K562 (cell line): ENCODE results near the gene PDE11A. TPM values are rescaled to one million over a fixed set of nuclear protein-coding genes. Genes with fewer than 3 reads are reported as not detected.

ENCODE experiments used
- ATAC-seq: fragments of 200-7000 bp; cut with Tn5 transposase; 3 replicates; pipeline ENCODE4 v1.9.1; 2020; ENCODE audit warnings: moderate library complexity
- BruUV-seq: library from RNA; stranded (reverse); fragments of 400-500 nt; replicated peaks from 2 replicates; lab custom pipeline; 2021; lab: Mats Ljungman, UMichigan
- CTCF ChIA-PET: fragments of 300-600 bp; formaldehyde crosslinking; extraction: SDS; loops from one replicate; lab custom pipeline; 2021; ENCODE audit warnings: low intra/inter-chr PET ratio; lab: Yijun Ruan, JAX
- POLR2A ChIA-PET: fragments of 300-600, 350-650 bp; sonication (Branson Sonifier 250); formaldehyde crosslinking; extraction: SDS; loops from one replicate; lab custom pipeline; 2021; ENCODE audit warnings: antibody characterized with exemption, inconsistent platforms; lab: Yijun Ruan, JAX
- DNase-seq, 4 experiments: peaks; one replicate each; pipeline versions ENCODE4 v3.0.0 to v3.0.0-alpha.2; 2011 to 2018; ENCODE audit warnings: low spot score in 3 of 4, mixed read lengths in 3 of 4; ENCODE audit errors: extremely low read depth in 1 of 4
- FAIRE-seq: peaks from 2 replicates; lab custom pipeline; 2011; peaks lifted over from hg19 to GRCh38; lab: Jason Lieb, UNC
- H2AFZ ChIP-seq: 2 replicates; pipeline ENCODE4 v1.6.0; 2011; ENCODE audit warnings: low read depth, low read length, control low read depth, inconsistent platforms
- H3K27ac ChIP-seq: fragments of 200-600 bp; 3 replicates; pipeline ENCODE4 v1.8.0; 2011; ENCODE audit warnings: low read depth, mild to moderate bottlenecking, control low read depth, inconsistent platforms, low read length, moderate library complexity, mixed read lengths; ENCODE audit errors: extremely low read depth
- H3K27me3 ChIP-seq, 2 experiments: fragments of 300-600 bp in 1 of 2; 2 replicates in 1 of 2; 3 replicates in 1 of 2; pipeline versions ENCODE4 v1.6.0 to v1.8.0; 2011; ENCODE audit warnings: inconsistent platforms in 2 of 2, low read length in 2 of 2, mild to moderate bottlenecking in 1 of 2, mixed read lengths in 1 of 2, moderate library complexity in 1 of 2; ENCODE audit not compliant: control insufficient read depth in 2 of 2, insufficient read depth in 2 of 2
- H3K36me3 ChIP-seq: fragments of 300-600 bp; 3 replicates; pipeline ENCODE4 v1.8.0; 2011; ENCODE audit warnings: mild to moderate bottlenecking, low read length, inconsistent platforms; ENCODE audit not compliant: control insufficient read depth, insufficient read depth
- H3K4me1 ChIP-seq, 2 experiments: fragments of 200-600 bp in 1 of 2; replicated peaks in 1 of 2; 2 replicates in 1 of 2; 3 replicates in 1 of 2; pipeline versions ENCODE4 v1.5.1 to v1.8.0; 2011; ENCODE audit warnings: inconsistent platforms in 2 of 2, low read length in 2 of 2, mild to moderate bottlenecking in 1 of 2, mixed read lengths in 1 of 2, moderate library complexity in 1 of 2; ENCODE audit not compliant: control insufficient read depth in 2 of 2, insufficient read depth in 2 of 2
- H3K4me2 ChIP-seq: 2 replicates; pipeline ENCODE4 v1.6.1; 2011; ENCODE audit warnings: low read length, control low read depth, inconsistent platforms, mixed read lengths; ENCODE audit not compliant: insufficient read depth
- H3K4me3 ChIP-seq: fragments of 200-600 bp; sonication (generic), shearing (Covaris generic); 2 replicates; pipeline ENCODE4 v1.5.1; 2016; ENCODE audit warnings: control low read depth, inconsistent platforms
- H3K79me2 ChIP-seq: fragments of 200-600 bp; 3 replicates; pipeline ENCODE4 v1.8.0; 2011; ENCODE audit warnings: low read length, inconsistent platforms; ENCODE audit not compliant: control insufficient read depth, insufficient read depth
- H3K9ac ChIP-seq, 2 experiments: 2 replicates each; pipeline versions ENCODE4 v1.6.0 to v1.6.1; 2011; ENCODE audit warnings: low read depth in 2 of 2, low read length in 2 of 2, control low read depth in 1 of 2, inconsistent platforms in 1 of 2, mild to moderate bottlenecking in 1 of 2, mixed read lengths in 1 of 2; ENCODE audit not compliant: insufficient read depth in 1 of 2
- H3K9me1 ChIP-seq: one replicate; pipeline ENCODE4 v1.6.0; 2011; ENCODE audit warnings: inconsistent platforms, mild to moderate bottlenecking, low read length, moderate library complexity; ENCODE audit not compliant: control insufficient read depth, insufficient read depth
- H3K9me3 ChIP-seq: replicated peaks from 2 replicates; pipeline ENCODE4 v1.5.1; 2011; ENCODE audit warnings: low read depth, low read length, inconsistent platforms; ENCODE audit not compliant: control insufficient read depth, insufficient read depth
- H4K20me1 ChIP-seq: replicated peaks from 2 replicates; pipeline ENCODE4 v1.6.1; 2011; ENCODE audit warnings: low read length, inconsistent platforms, mixed read lengths; ENCODE audit not compliant: control insufficient read depth, insufficient read depth
- E2F3 ChIP-seq: fragments of 250-450 bp; sonication (Bioruptor Pico); IDR thresholded peaks from 2 replicates; pipeline ENCODE4 v1.4.0; 2020; ENCODE audit warnings: mild to moderate bottlenecking
- FOXA3 ChIP-seq, 2 experiments: fragments of 450-650 bp in 1 of 2; sonication (generic) in 1 of 2; formaldehyde crosslinking; IDR thresholded peaks in 1 of 2; conservative IDR thresholded peaks in 1 of 2; 2 replicates each; pipeline versions ENCODE4 v1.4.0 to v1.8.0; 2020 to 2022; ENCODE audit warnings: mild to moderate bottlenecking in 2 of 2, missing genetic modification reagents in 1 of 2
- KAT7 ChIP-seq: sonication (generic); formaldehyde crosslinking; IDR thresholded peaks from 2 replicates; pipeline ENCODE4 v1.8.0; 2022; ENCODE audit warnings: missing genetic modification reagents, mild to moderate bottlenecking, borderline replicate concordance
- L3MBTL2 ChIP-seq: fragments of 450-650 bp; IDR thresholded peaks from 2 replicates; pipeline ENCODE4 v1.6.1; 2016; ENCODE audit warnings: mild to moderate bottlenecking, moderate library complexity
- LCOR ChIP-seq: sonication (generic); formaldehyde crosslinking; IDR thresholded peaks from 2 replicates; pipeline ENCODE4 v1.8.0; 2022; ENCODE audit warnings: mild to moderate bottlenecking, missing genetic modification reagents
- NFE2 ChIP-seq: IDR thresholded peaks from 2 replicates; pipeline ENCODE4 v1.6.1; 2014; ENCODE audit warnings: antibody characterized with exemption, low read depth
- U2AF1 ChIP-seq: fragments of 200-400 bp; formaldehyde crosslinking; optimal IDR thresholded peaks from 2 replicates; pipeline ENCODE3; 2017; ENCODE audit warnings: mild to moderate bottlenecking, low read depth, low read length, moderate library complexity
- ZNF316 ChIP-seq: fragments of 450-650 bp; IDR thresholded peaks from 2 replicates; pipeline ENCODE4 v1.6.1; 2016
- WGBS: fragments of 100-300 bp; shearing (Covaris generic); methylation state at CpG from one replicate; pipeline ENCODE4 v1.1.6; 2016; ENCODE audit warnings: low coverage, mixed read lengths; ENCODE audit not compliant: insufficient coverage; ENCODE audit errors: missing lambda C conversion rate; 5-methylcytosine and 5-hydroxymethylcytosine counted together
- in situ Hi-C: fragments of 300-500 bp; cut with MboI; formaldehyde crosslinking; loops from 4 replicates; pipeline ENCODE4 v1.15.0; 2018; ENCODE audit warnings: inconsistent platforms, mixed read lengths
- intact Hi-C: fragments of 100-400 bp; cut with micrococcal nuclease; formaldehyde crosslinking; loops from 2 replicates; pipeline ENCODE4 v1.14.2; 2022
- polyA plus RNA-seq, 8 experiments: library from polyadenylated mRNA; depleted of rRNA in 4 of 8; stranded (reverse) in 5 of 8; unstranded in 3 of 8; fragments of >200 nt; fragmentation: Nextera tagmentation in 2 of 8; fragmentation: Illumina TruSeq in 1 of 8; extraction: Ambion mirVana in 2 of 8; extraction: Trizol in 1 of 8; gene quantifications; 2 replicates each; pipeline versions ENCODE4 v1.2.1 to v1.2.3, GENCODE V29; 2011 to 2014; ENCODE audit warnings: inconsistent platforms in 1 of 8, missing spikeins in 1 of 8
- total RNA-seq, 7 experiments: library from RNA; depleted of rRNA in 6 of 7; stranded (reverse); fragments of >200 nt in 6 of 7; fragmentation: Illumina TruSeq in 2 of 7; extraction: Trizol in 2 of 7; gene quantifications; 2 replicates each; pipeline versions ENCODE4 v1.2.1 to v1.2.3, GENCODE V29; 2011 to 2021; ENCODE audit warnings: low replicate concordance in 1 of 7
- TF ChIP-seq, protein P1 (sequence below): fragments of 450-650 bp; IDR thresholded peaks from 2 replicates; pipeline ENCODE4 v1.6.1; 2016; ENCODE audit warnings: missing biosample characterization, missing genetic modification characterization
- TF ChIP-seq, protein P2 (sequence below): fragments of 200-600 bp; sonication (generic); IDR thresholded peaks from one replicate; pipeline ENCODE4 v1.6.1; 2012; ENCODE audit warnings: mild to moderate bottlenecking, low read depth, low read length, inconsistent platforms

PDE11A gene
- total and polyA plus RNA-seq, 9 of the 15 experiments (the other 6 are each of a cell fraction or from before 2014, with no cell fraction given): 3.2 to 22.1 (median 5.7) TPM

DNA sequence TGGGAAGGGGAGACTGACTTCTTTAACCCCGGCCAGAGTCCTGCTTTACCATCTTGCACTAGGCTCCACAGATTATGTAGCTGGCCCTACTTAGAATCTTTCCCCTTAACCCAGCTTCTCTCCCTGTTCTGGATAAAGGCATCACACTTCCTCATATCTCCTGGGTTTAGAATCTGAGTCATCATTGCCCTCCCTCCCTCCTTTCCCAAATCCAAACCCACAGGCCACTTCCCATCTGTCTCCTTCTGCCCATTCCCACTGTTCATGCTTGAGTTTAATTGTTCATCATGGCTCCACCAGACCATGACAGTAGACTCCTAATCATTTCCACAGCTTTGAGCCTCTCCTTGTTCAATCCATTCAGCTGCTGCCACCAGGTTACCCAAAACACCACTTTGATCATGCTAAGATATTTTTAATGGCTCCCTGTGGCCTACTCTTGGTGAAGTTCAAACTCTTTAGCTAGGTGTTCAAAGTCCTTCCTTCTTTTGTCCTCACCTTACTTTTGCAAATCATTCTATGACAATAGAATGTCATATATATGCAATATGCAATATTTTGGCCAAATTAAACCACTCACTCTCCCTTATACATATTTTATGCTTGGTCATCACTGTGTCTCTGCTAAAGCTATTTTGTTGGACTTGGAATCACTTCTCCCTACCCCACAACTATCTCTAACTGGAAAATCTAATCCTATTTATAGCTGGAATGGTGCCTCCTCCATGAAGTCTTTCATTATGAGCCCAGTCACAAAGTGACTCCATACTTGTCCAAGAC lies 5.5 kb downstream of the PDE11A start:
- ChIA-PET CTCF (no interaction called here), POLR2A (interaction anchor here (0.6 kb wide), 1 partner anchor 356 kb away, joined by 3 read pairs; no protein-coding TSS in a partner anchor)
- H3K4me2 ChIP-seq: no peak overlapping the region
- no peaks in the 10 kb centered on the region for H3K27me3 ChIP-seq
- H3K9ac ChIP-seq: no peak overlapping the region
- H3K9me1 ChIP-seq: no peaks in the 10 kb centered on the region
- H3K4me3 ChIP-seq: no peak overlapping the region
- no peak overlapping the region for H3K27ac ChIP-seq
- intact Hi-C loops (no loop called here), in situ Hi-C loops (no loop called here)
- DNase-seq (no peak), FAIRE-seq (no peak), ATAC-seq (no peak; the same call in 2 of the 3 replicates)
- H3K4me1 ChIP-seq: peaks cover 10 to 27% of the 10 kb centered on the region in 2 experiments
- H2AFZ ChIP-seq: peak overlapping the region; percentile 36; the same call in 1 of the 2 replicates
- no peaks in the 10 kb centered on the region for H3K36me3 ChIP-seq
- WGBS: 44% methylated on average over 1 of the region's 1 CpG
- no TSS peak for BruUV-seq
- 0 out of 3 replicates have a peak, but pooled peaks cover 3% of the 10 kb centered on the region for H3K79me2 ChIP-seq
- H3K9me3 ChIP-seq: no peaks in the 10 kb centered on the region
- no peaks in the 10 kb centered on the region for H4K20me1 ChIP-seq
- TF ChIP-seq, protein P1, sequence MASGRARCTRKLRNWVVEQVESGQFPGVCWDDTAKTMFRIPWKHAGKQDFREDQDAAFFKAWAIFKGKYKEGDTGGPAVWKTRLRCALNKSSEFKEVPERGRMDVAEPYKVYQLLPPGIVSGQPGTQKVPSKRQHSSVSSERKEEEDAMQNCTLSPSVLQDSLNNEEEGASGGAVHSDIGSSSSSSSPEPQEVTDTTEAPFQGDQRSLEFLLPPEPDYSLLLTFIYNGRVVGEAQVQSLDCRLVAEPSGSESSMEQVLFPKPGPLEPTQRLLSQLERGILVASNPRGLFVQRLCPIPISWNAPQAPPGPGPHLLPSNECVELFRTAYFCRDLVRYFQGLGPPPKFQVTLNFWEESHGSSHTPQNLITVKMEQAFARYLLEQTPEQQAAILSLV (tag): no peak
- TF ChIP-seq U2AF1 (no peak), NFE2 (peak; percentile 26; the same call in 1 of the 2 replicates), LCOR (no peak), L3MBTL2 (no peak), ZNF316 (peak; percentile 62), FOXA3 (CRISPR knock-in tag; conservative IDR thresholded peaks at IDR 0.05 in 1 of 2, IDR thresholded peaks at IDR 0.05 in 1 of 2) (no peak), KAT7 (CRISPR knock-in tag) (no peak), E2F3 (CRISPR knock-in tag) (no peak)
- TF ChIP-seq, protein P2, sequence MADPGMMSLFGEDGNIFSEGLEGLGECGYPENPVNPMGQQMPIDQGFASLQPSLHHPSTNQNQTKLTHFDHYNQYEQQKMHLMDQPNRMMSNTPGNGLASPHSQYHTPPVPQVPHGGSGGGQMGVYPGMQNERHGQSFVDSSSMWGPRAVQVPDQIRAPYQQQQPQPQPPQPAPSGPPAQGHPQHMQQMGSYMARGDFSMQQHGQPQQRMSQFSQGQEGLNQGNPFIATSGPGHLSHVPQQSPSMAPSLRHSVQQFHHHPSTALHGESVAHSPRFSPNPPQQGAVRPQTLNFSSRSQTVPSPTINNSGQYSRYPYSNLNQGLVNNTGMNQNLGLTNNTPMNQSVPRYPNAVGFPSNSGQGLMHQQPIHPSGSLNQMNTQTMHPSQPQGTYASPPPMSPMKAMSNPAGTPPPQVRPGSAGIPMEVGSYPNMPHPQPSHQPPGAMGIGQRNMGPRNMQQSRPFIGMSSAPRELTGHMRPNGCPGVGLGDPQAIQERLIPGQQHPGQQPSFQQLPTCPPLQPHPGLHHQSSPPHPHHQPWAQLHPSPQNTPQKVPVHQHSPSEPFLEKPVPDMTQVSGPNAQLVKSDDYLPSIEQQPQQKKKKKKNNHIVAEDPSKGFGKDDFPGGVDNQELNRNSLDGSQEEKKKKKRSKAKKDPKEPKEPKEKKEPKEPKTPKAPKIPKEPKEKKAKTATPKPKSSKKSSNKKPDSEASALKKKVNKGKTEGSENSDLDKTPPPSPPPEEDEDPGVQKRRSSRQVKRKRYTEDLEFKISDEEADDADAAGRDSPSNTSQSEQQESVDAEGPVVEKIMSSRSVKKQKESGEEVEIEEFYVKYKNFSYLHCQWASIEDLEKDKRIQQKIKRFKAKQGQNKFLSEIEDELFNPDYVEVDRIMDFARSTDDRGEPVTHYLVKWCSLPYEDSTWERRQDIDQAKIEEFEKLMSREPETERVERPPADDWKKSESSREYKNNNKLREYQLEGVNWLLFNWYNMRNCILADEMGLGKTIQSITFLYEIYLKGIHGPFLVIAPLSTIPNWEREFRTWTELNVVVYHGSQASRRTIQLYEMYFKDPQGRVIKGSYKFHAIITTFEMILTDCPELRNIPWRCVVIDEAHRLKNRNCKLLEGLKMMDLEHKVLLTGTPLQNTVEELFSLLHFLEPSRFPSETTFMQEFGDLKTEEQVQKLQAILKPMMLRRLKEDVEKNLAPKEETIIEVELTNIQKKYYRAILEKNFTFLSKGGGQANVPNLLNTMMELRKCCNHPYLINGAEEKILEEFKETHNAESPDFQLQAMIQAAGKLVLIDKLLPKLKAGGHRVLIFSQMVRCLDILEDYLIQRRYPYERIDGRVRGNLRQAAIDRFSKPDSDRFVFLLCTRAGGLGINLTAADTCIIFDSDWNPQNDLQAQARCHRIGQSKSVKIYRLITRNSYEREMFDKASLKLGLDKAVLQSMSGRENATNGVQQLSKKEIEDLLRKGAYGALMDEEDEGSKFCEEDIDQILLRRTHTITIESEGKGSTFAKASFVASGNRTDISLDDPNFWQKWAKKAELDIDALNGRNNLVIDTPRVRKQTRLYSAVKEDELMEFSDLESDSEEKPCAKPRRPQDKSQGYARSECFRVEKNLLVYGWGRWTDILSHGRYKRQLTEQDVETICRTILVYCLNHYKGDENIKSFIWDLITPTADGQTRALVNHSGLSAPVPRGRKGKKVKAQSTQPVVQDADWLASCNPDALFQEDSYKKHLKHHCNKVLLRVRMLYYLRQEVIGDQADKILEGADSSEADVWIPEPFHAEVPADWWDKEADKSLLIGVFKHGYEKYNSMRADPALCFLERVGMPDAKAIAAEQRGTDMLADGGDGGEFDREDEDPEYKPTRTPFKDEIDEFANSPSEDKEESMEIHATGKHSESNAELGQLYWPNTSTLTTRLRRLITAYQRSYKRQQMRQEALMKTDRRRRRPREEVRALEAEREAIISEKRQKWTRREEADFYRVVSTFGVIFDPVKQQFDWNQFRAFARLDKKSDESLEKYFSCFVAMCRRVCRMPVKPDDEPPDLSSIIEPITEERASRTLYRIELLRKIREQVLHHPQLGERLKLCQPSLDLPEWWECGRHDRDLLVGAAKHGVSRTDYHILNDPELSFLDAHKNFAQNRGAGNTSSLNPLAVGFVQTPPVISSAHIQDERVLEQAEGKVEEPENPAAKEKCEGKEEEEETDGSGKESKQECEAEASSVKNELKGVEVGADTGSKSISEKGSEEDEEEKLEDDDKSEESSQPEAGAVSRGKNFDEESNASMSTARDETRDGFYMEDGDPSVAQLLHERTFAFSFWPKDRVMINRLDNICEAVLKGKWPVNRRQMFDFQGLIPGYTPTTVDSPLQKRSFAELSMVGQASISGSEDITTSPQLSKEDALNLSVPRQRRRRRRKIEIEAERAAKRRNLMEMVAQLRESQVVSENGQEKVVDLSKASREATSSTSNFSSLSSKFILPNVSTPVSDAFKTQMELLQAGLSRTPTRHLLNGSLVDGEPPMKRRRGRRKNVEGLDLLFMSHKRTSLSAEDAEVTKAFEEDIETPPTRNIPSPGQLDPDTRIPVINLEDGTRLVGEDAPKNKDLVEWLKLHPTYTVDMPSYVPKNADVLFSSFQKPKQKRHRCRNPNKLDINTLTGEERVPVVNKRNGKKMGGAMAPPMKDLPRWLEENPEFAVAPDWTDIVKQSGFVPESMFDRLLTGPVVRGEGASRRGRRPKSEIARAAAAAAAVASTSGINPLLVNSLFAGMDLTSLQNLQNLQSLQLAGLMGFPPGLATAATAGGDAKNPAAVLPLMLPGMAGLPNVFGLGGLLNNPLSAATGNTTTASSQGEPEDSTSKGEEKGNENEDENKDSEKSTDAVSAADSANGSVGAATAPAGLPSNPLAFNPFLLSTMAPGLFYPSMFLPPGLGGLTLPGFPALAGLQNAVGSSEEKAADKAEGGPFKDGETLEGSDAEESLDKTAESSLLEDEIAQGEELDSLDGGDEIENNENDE: no peak
